BLaER1 treated with 17β-estradiol and CSF1 and Interleukin-3, amounts not matched to agents 10 nM and 100 nM (cell line): ENCODE measurements around the gene KLHL15.
"Not testable (repeated sequence)": the region's sequence is repeated elsewhere in the genome, so short reads cannot be mapped to it uniquely, and the experiment has no call there.

Source experiments
- H3K27ac ChIP-seq, 11 experiments: shearing (Covaris generic); formaldehyde crosslinking; 2 replicates each; pipeline ENCODE4 v1.8.1; 2022
- H3K27me3 ChIP-seq, 11 experiments: shearing (Covaris generic); formaldehyde crosslinking; 2 replicates each; pipeline ENCODE4 v1.8.1; 2022
- H3K36me3 ChIP-seq, 11 experiments: shearing (Covaris generic); formaldehyde crosslinking; 2 replicates each; pipeline ENCODE4 v1.8.1; 2022
- H3K4me1 ChIP-seq, 10 experiments: shearing (Covaris generic); formaldehyde crosslinking; 2 replicates each; pipeline ENCODE4 v1.8.1; 2022
- H3K4me2 ChIP-seq, 11 experiments: shearing (Covaris generic); formaldehyde crosslinking; 2 replicates each; pipeline ENCODE4 v1.8.1; 2022
- H3K4me3 ChIP-seq, 10 experiments: shearing (Covaris generic); formaldehyde crosslinking; 2 replicates each; pipeline ENCODE4 v1.8.1; 2022
- H3K9ac ChIP-seq, 11 experiments: shearing (Covaris generic); formaldehyde crosslinking; 2 replicates each; pipeline ENCODE4 v1.8.1; 2022
- H3K9me3 ChIP-seq, 11 experiments: shearing (Covaris generic); formaldehyde crosslinking; replicated peaks in 1 of 11; 2 replicates each; pipeline ENCODE4 v1.8.1; 2022
- H4K20me1 ChIP-seq, 11 experiments: shearing (Covaris generic); formaldehyde crosslinking; 2 replicates each; pipeline ENCODE4 v1.8.1; 2022
- Cebpa-rat ChIP-seq, 11 experiments: shearing (Covaris generic); IDR thresholded peaks; 2 replicates each; pipeline ENCODE4 v1.8.1; 2022

KLHL15 gene

GRCh38 chrX:23989689-23990088 is 37.3 kb downstream of the KLHL15 start:
- H3K27me3 ChIP-seq: peaks cover 0 to 22% (median 0%) of the 10 kb centered on the region in 11 experiments; a peak in 7 of 22 replicates
- no peak for TF ChIP-seq Cebpa-rat (IDR thresholded peaks at IDR 0.05)
- H3K4me3 ChIP-seq: no peak overlapping the region
- peaks cover 0 to 38% (median 0%) of the 10 kb centered on the region in 11 experiments; a peak in 8 of 22 replicates for H4K20me1 ChIP-seq
- H3K9ac ChIP-seq: no peak overlapping the region
- H3K9me3 ChIP-seq: no peaks in the 10 kb centered on the region
- no peak overlapping the region for H3K27ac ChIP-seq
- peaks cover 0 to 13% (median 2%) of the 10 kb centered on the region in 10 experiments; a peak in 5 of 20 replicates for H3K4me1 ChIP-seq
- no peak overlapping the region for H3K4me2 ChIP-seq
- peaks cover 18 to 63% (median 44%) of the 10 kb centered on the region in 11 experiments for H3K36me3 ChIP-seq

- no peaks in the 10 kb centered on the region for H3K4me1 ChIP-seq
- peaks cover 6 to 31% (median 20%) of the 10 kb centered on the region in 11 experiments for H3K36me3 ChIP-seq
- peaks cover 0 to 18% (median 0%) of the 10 kb centered on the region in 11 experiments; a peak in 4 of 22 replicates for H4K20me1 ChIP-seq
- TF ChIP-seq Cebpa-rat (IDR thresholded peaks at IDR 0.05): no peak
- H3K27ac ChIP-seq: no peak overlapping the region
- no peak overlapping the region for H3K4me2 ChIP-seq
- no peak overlapping the region for H3K4me3 ChIP-seq
- H3K9me3 ChIP-seq: no peaks in the 10 kb centered on the region
- no peak overlapping the region for H3K9ac ChIP-seq
- H3K27me3 ChIP-seq: peaks cover 0 to 15% (median 0%) of the 10 kb centered on the region in 11 experiments; a peak in 5 of 22 replicates
Observed at GRCh38 chrX:23982891-23983290, 44.1 kb downstream of the KLHL15 start.

GRCh38 chrX:23981711-23982110 is 45.3 kb downstream of the KLHL15 start:
- no peak overlapping the region for H3K4me3 ChIP-seq
- H4K20me1 ChIP-seq: peaks cover 0 to 8% (median 0%) of the 10 kb centered on the region in 11 experiments; a peak in 2 of 22 replicates
- H3K27ac ChIP-seq: no peak overlapping the region
- no peak overlapping the region for H3K4me2 ChIP-seq
- H3K9ac ChIP-seq: no peak overlapping the region
- no peaks in the 10 kb centered on the region for H3K9me3 ChIP-seq
- H3K36me3 ChIP-seq: peaks cover 0 to 21% (median 8%) of the 10 kb centered on the region in 11 experiments; a peak in 13 of 22 replicates
- H3K4me1 ChIP-seq: no peaks in the 10 kb centered on the region
- TF ChIP-seq Cebpa-rat (IDR thresholded peaks at IDR 0.05): no peak
- peaks cover 0 to 13% (median 0%) of the 10 kb centered on the region in 11 experiments; a peak in 4 of 22 replicates for H3K27me3 ChIP-seq

GRCh38 chrX:23981222-23981621 is 45.8 kb downstream of the KLHL15 start:
- no peak for TF ChIP-seq Cebpa-rat (IDR thresholded peaks at IDR 0.05)
- Histone ChIP-seq H3K9me3 (no peaks in the 10 kb centered on the region), H3K9ac (no peak overlapping the region), H3K36me3 (peaks cover 0 to 16% (median 4%) of the 10 kb centered on the region in 11 experiments; a peak in 10 of 22 replicates), H3K4me3 (no peak overlapping the region), H3K4me2 (no peak overlapping the region), H3K4me1 (no peaks in the 10 kb centered on the region), H3K27me3 (peaks cover 0 to 10% (median 0%) of the 10 kb centered on the region in 11 experiments; a peak in 3 of 22 replicates), H4K20me1 (peaks cover 0 to 3% (median 0%) of the 10 kb centered on the region in 11 experiments; a peak in 2 of 22 replicates), H3K27ac (no peak overlapping the region)

- no peaks in the 10 kb centered on the region; a peak in 1 of 22 replicates for H4K20me1 ChIP-seq
- TF ChIP-seq Cebpa-rat (IDR thresholded peaks at IDR 0.05): no peak
- H3K27me3 ChIP-seq: peaks cover 0 to 10% (median 0%) of the 10 kb centered on the region in 11 experiments; a peak in 2 of 22 replicates
- H3K9ac ChIP-seq: no peak overlapping the region
- H3K4me2 ChIP-seq: no peak overlapping the region
- H3K27ac ChIP-seq: no peak overlapping the region
- no peaks in the 10 kb centered on the region for H3K9me3 ChIP-seq
- H3K4me1 ChIP-seq: no peaks in the 10 kb centered on the region
- H3K36me3 ChIP-seq: peaks cover 0 to 15% (median 0%) of the 10 kb centered on the region in 11 experiments; a peak in 6 of 22 replicates
- no peak overlapping the region for H3K4me3 ChIP-seq
Observed at GRCh38 chrX:23980011-23980441, 47.0 kb downstream of the KLHL15 start.

GRCh38 chrX:23978491-23978890 is 48.5 kb downstream of the KLHL15 start:
- H3K4me2 ChIP-seq: no peak overlapping the region
- no peak overlapping the region for H3K27ac ChIP-seq
- no peak overlapping the region for H3K9ac ChIP-seq
- no peaks in the 10 kb centered on the region for H3K4me1 ChIP-seq
- peaks cover 0 to 10% (median 0%) of the 10 kb centered on the region in 11 experiments; a peak in 6 of 22 replicates for H3K36me3 ChIP-seq
- TF ChIP-seq Cebpa-rat (IDR thresholded peaks at IDR 0.05): no peak
- no peak overlapping the region for H3K4me3 ChIP-seq
- peaks cover 0 to 10% (median 0%) of the 10 kb centered on the region in 11 experiments; a peak in 2 of 22 replicates for H3K27me3 ChIP-seq
- H4K20me1 ChIP-seq: no peaks in the 10 kb centered on the region
- H3K9me3 ChIP-seq: no peaks in the 10 kb centered on the region

- H3K36me3 ChIP-seq, H3K9ac ChIP-seq, H3K27me3 ChIP-seq, H3K27ac ChIP-seq, H4K20me1 ChIP-seq, H3K4me2 ChIP-seq, H3K4me3 ChIP-seq, H3K4me1 ChIP-seq: not testable (repeated sequence)
- peaks cover 0 to 39% (median 6%) of the 10 kb centered on the region in 11 experiments; a peak in 12 of 22 replicates for H3K9me3 ChIP-seq
Observed at GRCh38 chrX:23965630-23966029, 61.4 kb downstream of the KLHL15 start.

GRCh38 chrX:23964191-23964590 is 62.8 kb downstream of the KLHL15 start:
- H3K9me3 ChIP-seq: peaks cover 0 to 39% (median 6%) of the 10 kb centered on the region in 11 experiments; a peak in 12 of 22 replicates
- no peak overlapping the region for H3K4me3 ChIP-seq
- H4K20me1 ChIP-seq: no peaks in the 10 kb centered on the region
- H3K36me3 ChIP-seq: no peaks in the 10 kb centered on the region
- no peak overlapping the region for H3K27ac ChIP-seq
- H3K9ac ChIP-seq: no peak overlapping the region
- H3K4me2 ChIP-seq: no peak overlapping the region
- H3K27me3 ChIP-seq: no peaks in the 10 kb centered on the region
- TF ChIP-seq Cebpa-rat (IDR thresholded peaks at IDR 0.05): no peak
- no peaks in the 10 kb centered on the region for H3K4me1 ChIP-seq

GRCh38 chrX:23959781-23960180 is 67.2 kb downstream of the KLHL15 start:
- no peak overlapping the region for H3K27ac ChIP-seq
- H3K36me3 ChIP-seq: no peaks in the 10 kb centered on the region
- no peak overlapping the region for H3K4me2 ChIP-seq
- no peaks in the 10 kb centered on the region for H4K20me1 ChIP-seq
- peaks cover 0 to 20% (median 6%) of the 10 kb centered on the region in 11 experiments; a peak in 10 of 22 replicates for H3K9me3 ChIP-seq
- H3K4me3 ChIP-seq: no peak overlapping the region
- no peak overlapping the region for H3K9ac ChIP-seq
- H3K4me1 ChIP-seq: no peaks in the 10 kb centered on the region
- no peaks in the 10 kb centered on the region for H3K27me3 ChIP-seq
- no peak for TF ChIP-seq Cebpa-rat (IDR thresholded peaks at IDR 0.05)

- peak overlapping the region in 3 of 11 experiments; percentile 61 to 68 (median 68); a peak in 1 of 22 replicates for H3K4me2 ChIP-seq
- no peaks in the 10 kb centered on the region for H3K9me3 ChIP-seq
- no peak overlapping the region for H3K27ac ChIP-seq
- H3K36me3 ChIP-seq: no peaks in the 10 kb centered on the region
- H3K4me1 ChIP-seq: peaks cover 12 to 21% (median 16%) of the 10 kb centered on the region in 10 experiments; a peak in 18 of 20 replicates
- no peak overlapping the region for H3K4me3 ChIP-seq
- no peaks in the 10 kb centered on the region for H4K20me1 ChIP-seq
- H3K27me3 ChIP-seq: no peaks in the 10 kb centered on the region
- no peak overlapping the region for H3K9ac ChIP-seq
- no peak for TF ChIP-seq Cebpa-rat (IDR thresholded peaks at IDR 0.05)
Observed at GRCh38 chrX:23954396-23954795, 72.6 kb downstream of the KLHL15 start.
